ENCODE data around the gene KRT2. TPM values are rescaled to one million over a fixed set of nuclear protein-coding genes. Genes with fewer than 3 reads are reported as not detected.

KRT2 gene
- total RNA-seq, 2 donors from 2014 or later, result not detected

DNA sequence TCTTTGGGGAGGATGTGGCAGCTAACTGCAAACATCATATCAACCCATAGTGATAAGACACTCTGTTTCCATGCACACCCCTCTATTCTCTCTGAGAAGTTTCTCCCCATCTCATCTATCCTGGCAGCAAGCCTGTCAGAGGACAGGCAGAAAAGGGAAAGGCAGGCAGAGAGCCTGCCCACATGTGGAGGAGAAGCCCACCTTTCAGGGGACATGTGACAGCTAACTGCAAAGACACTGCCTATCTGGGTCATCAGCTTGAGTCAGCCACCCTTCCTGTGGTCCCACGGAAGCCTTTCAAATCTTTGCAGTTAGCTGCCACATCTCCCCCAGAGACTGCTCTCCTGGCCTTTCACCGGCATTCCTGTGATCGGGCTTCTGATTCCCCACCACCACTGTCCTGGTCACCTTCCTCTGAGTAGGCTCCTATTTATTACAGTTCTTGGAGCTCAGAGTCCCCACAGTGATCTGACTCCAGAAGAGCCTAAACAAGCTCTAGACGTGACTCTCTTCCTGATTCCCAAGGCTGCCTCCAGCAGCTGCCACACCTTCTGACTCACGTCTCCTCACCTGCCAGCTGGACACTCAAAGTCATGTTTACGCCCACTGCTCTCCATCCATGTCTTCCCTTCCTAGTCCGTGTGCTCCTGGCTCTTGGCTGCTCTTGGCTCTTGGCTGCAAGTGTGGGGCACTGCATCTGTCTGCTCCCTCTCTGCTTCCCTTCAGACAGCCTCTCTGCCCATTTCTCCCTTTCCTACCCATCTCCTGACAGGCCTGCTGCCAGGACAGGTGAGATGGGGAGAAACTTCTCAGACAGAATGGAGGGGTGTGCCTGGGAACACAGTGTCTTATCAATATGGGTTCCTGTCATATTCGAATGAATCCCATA, 35.7 kb upstream of the KRT2 start:
- no peak for ATAC-seq

DNA sequence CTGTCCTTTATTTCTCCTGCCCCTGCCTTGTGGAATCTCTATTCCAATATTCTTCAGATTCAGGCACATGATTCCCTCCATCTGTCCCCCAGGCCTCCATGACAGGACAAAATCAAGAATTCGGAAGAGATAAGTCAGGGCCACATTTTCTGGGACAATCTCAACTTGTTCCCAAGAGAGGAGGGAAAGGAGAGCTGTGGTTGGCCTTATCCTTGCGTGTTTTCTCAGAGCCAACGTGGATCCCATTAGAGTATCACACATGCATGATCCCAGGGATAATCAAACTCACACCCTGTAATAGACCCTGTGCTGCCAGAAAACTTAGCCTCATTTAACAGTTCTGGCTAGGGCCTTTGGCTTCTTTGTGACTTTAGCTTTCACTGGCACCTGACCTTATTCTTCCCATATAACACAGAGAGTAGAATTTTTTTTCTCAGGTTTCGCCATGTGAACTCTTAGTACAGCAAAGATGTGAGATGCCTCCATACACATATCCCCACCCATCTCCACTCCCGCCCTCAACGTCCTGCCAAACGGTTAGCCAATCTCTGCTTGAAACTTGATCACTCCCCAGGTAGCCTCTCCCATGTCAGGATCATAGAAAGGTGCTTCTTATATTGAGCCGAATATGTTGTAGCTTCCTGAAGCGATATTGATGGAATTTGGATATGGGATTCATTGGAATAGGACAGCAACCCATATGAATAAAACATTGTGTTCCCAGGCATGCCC, 34.9 kb upstream of the KRT2 start:
- Mint-ChIP-seq H3K9me3 (no peaks in the 10 kb centered on the region), H3K27ac (no peak overlapping the region), H3K36me3 (no peaks in the 10 kb centered on the region)
- no peak for DNase-seq (ENCODE audit: low spot score in 2 of 2)
- ATAC-seq, result no peak

More for the DNA sequence above, 35.7 kb upstream of the KRT2 start:
- H3K27ac Mint-ChIP-seq, result no peak overlapping the region
- no peaks in the 10 kb centered on the region for H3K9me3 Mint-ChIP-seq
- DNase-seq (ENCODE audit: low spot score in 2 of 2), result no peak
- no peaks in the 10 kb centered on the region for H3K36me3 Mint-ChIP-seq

- Mint-ChIP-seq H3K27ac (no peak overlapping the region), H3K9me3 (no peaks in the 10 kb centered on the region), H3K36me3 (no peaks in the 10 kb centered on the region)
- no peak for DNase-seq (ENCODE audit: low spot score in 2 of 2)
- ATAC-seq, result no peak
Measured at GRCh38 chr12:52686063-52686462, 34.1 kb upstream of the KRT2 start.

GRCh38 chr12:52685406-52685890, 33.4 kb upstream of the KRT2 start:
- ATAC-seq (no peak), DNase-seq (ENCODE audit: low spot score in 2 of 2) (no peak)
- Mint-ChIP-seq H3K36me3 (no peaks in the 10 kb centered on the region), H3K9me3 (no peaks in the 10 kb centered on the region), H3K27ac (no peak overlapping the region)

- no peak for ATAC-seq
- Mint-ChIP-seq H3K36me3 (no peaks in the 10 kb centered on the region), H3K9me3 (no peaks in the 10 kb centered on the region), H3K27ac (peak overlapping the region; percentile 11 to 12)
- no peak for DNase-seq (ENCODE audit: low spot score in 2 of 2)
Measured at GRCh38 chr12:52684431-52684830, 32.4 kb upstream of the KRT2 start.

DNA sequence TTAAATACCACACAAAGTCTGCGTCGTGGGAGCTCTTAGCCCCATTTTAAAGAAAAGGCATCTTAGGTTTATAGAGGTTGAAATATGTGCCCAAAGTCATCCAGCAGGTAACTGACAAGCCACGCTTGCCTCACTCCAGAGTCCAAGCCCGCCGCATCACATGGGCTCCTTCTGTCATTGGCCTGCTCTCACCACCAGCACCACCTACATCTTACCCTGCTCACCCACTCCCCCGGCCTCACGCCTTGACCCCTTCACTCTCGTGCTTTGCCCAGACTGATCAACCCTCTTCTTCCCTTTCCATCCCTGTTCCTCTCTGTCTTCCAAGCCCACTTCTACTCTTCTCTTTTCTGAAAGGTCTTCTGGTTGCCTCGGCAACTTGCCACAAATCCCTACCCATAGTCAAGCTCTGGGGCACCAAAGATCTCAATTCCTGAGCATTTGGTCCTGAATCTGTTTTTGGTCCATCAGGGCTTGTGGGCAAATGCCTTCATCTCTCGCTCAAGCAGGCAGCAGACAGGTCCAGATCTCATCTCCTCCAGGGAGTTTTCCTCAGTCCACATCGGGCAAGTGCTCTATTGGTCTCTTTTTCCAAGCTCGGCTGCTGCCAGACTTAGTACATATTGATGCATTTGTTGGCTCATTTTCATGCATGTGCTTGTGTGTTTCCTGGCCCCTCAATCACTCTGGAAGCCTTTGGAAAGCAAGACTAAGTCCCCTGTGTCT, 31.7 kb upstream of the KRT2 start:
- H3K27ac Mint-ChIP-seq, result peak overlapping the region; percentile 4 to 11
- ATAC-seq (no peak), DNase-seq (ENCODE audit: low spot score in 2 of 2) (no peak)
- no peaks in the 10 kb centered on the region for H3K36me3 Mint-ChIP-seq
- no peaks in the 10 kb centered on the region for H3K9me3 Mint-ChIP-seq

- H3K27ac Mint-ChIP-seq, result no peak overlapping the region
- no peak for ATAC-seq
- no peaks in the 10 kb centered on the region for H3K36me3 Mint-ChIP-seq
- no peak for DNase-seq (ENCODE audit: low spot score in 2 of 2)
- H3K9me3 Mint-ChIP-seq, result no peaks in the 10 kb centered on the region
Measured at GRCh38 chr12:52682938-52683574, 31.0 kb upstream of the KRT2 start.

- no peaks in the 10 kb centered on the region for H3K36me3 Mint-ChIP-seq
- no peaks in the 10 kb centered on the region for H3K9me3 Mint-ChIP-seq
- H3K27ac Mint-ChIP-seq, result no peak overlapping the region
- ATAC-seq, result no peak
- no peak for DNase-seq (ENCODE audit: low spot score in 2 of 2)
Measured at GRCh38 chr12:52682381-52682660, 30.3 kb upstream of the KRT2 start.

GRCh38 chr12:52681526-52682380, 29.7 kb upstream of the KRT2 start:
- ATAC-seq, result peak; percentile 60 to 61
- H3K36me3 Mint-ChIP-seq, result no peaks in the 10 kb centered on the region
- H3K9me3 Mint-ChIP-seq, result no peaks in the 10 kb centered on the region
- no peak for DNase-seq (ENCODE audit: low spot score in 2 of 2)
- H3K27ac Mint-ChIP-seq, result no peak overlapping the region

DNA sequence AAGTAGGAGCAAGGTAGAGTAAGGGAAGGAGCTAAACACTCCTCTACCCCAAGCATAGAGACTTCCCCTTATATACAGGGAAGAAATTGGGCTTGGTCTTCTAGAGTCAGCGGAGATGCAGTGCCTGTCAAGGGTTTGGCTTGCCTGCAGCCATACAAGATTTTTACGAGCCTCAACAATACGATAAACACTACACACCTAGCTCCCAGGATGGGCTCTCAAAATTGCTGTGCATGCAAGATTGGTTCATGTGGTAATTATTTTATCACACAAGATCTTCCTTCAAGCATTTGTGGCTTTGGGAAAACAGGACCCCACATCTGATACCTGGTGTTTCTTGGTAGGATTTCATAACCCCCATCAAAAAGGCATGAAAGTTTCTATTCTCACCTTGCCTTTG, 28.4 kb upstream of the KRT2 start, which contains the start of gene KRT1:
KRT1 (minus strand) TSS at position 45 of the 400 bp plus-strand sequence. CDS start 59 bp downstream, outside the sequence.
- H3K9me3 Mint-ChIP-seq, result no peaks in the 10 kb centered on the region
- no peaks in the 10 kb centered on the region for H3K36me3 Mint-ChIP-seq
- ATAC-seq (no peak), DNase-seq (ENCODE audit: low spot score in 2 of 2) (no peak)
- peak within 1 kb of the TSS in 1 of 2 donors; percentile 2 for H3K27ac Mint-ChIP-seq

- Mint-ChIP-seq H3K27ac (no peak overlapping the region), H3K36me3 (no peaks in the 10 kb centered on the region), H3K9me3 (no peaks in the 10 kb centered on the region)
- DNase-seq (ENCODE audit: low spot score in 2 of 2), result no peak
- ATAC-seq, result no peak
Measured at GRCh38 chr12:52679875-52680274, 27.9 kb upstream of the KRT2 start.

- H3K9me3 Mint-ChIP-seq, result no peaks in the 10 kb centered on the region
- ATAC-seq (no peak), DNase-seq (ENCODE audit: low spot score in 2 of 2) (no peak)
- no peak overlapping the region for H3K27ac Mint-ChIP-seq
- H3K36me3 Mint-ChIP-seq, result no peaks in the 10 kb centered on the region
Measured at GRCh38 chr12:52677671-52678070, 25.7 kb upstream of the KRT2 start.

DNA sequence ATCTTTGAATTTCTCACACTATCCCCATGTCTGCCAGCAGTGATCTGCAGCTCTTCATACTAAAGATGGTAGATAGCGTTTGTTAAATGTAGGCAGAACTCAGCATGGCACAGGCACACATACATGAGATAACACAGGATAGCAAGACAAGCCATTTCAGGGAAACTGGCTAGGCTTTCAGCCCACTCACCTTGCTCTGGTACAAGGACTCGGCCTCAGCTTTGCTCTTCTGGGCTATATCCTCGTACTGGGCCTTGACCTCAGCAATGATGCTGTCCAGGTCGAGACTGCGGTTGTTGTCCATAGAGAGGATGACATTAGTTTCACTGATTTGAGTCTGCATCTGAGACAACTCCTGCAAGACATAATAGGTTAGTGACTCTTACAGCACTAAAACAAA, 25.1 kb upstream of the KRT2 start:
- ATAC-seq (no peak), DNase-seq (ENCODE audit: low spot score in 2 of 2) (no peak)
- H3K27ac Mint-ChIP-seq, result no peak overlapping the region
- H3K9me3 Mint-ChIP-seq, result no peaks in the 10 kb centered on the region
- no peaks in the 10 kb centered on the region for H3K36me3 Mint-ChIP-seq

GRCh38 chr12:52676163-52676562, 24.2 kb upstream of the KRT2 start:
- DNase-seq (ENCODE audit: low spot score in 2 of 2) (no peak), ATAC-seq (no peak)
- Mint-ChIP-seq H3K36me3 (no peaks in the 10 kb centered on the region), H3K27ac (no peak overlapping the region), H3K9me3 (no peaks in the 10 kb centered on the region)

- no peak for DNase-seq (ENCODE audit: low spot score in 2 of 2)
- no peak for ATAC-seq
- Mint-ChIP-seq H3K9me3 (no peaks in the 10 kb centered on the region), H3K27ac (no peak overlapping the region), H3K36me3 (no peaks in the 10 kb centered on the region)
Measured at GRCh38 chr12:52675301-52675701, 23.3 kb upstream of the KRT2 start.

- no peak for DNase-seq (ENCODE audit: low spot score in 2 of 2)
- Mint-ChIP-seq H3K9me3 (no peaks in the 10 kb centered on the region), H3K27ac (no peak overlapping the region), H3K36me3 (no peaks in the 10 kb centered on the region)
- ATAC-seq, result no peak
Measured at GRCh38 chr12:52674433-52674775, 22.4 kb upstream of the KRT2 start.
